HS-5 (cell line): ENCODE measurements around the gene SSTR4.
"Not testable (repeated sequence)": the region's sequence is repeated elsewhere in the genome, so short reads cannot be mapped to it uniquely, and the experiment has no call there.

Experiments used
- DNase-seq: peaks from one replicate; pipeline ENCODE4 v3.0.0-alpha.2; 2012; ENCODE audit warnings: low read depth

The SSTR4 gene

DNA sequence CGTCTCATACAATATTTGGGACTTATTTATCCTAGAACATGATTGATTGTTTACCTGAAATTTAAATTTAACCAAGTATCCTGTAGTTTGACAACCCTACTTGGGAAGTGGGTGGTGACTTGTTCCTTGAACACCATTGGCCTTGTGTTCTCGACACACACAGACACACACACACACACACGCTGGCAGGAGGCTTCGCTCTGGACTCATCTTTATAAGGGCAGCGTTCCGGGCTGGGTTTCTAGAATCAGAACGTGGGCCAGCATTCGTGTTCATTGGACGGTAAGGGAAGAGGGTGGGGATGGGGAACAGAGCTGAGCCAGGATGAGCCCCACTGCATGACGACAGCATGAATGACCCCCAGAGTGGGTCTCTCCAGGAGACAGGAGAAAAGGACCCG is 16.2 kb upstream of the SSTR4 start:
- DNase-seq: no peak

DNA sequence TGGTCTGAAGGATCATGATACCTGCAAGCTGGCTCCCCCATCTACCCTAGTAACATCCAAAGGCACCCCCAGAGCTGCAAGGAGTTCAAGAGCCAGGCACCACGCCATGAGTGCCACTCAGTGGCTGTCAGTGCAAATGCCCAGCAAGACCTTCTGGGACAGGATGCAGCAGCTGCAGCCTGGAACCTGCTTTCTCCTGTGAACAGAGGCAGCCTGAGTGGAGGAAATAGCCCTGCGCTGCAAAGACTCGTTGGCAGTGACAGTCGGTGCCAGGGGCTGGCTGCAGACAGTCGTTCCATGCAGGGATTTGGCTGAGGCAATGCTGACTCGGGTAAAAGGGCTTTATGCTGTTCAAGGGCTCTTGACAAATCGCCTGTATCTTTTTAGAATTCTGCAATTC is 15.7 kb upstream of the SSTR4 start:
- DNase-seq: no peak

DNA sequence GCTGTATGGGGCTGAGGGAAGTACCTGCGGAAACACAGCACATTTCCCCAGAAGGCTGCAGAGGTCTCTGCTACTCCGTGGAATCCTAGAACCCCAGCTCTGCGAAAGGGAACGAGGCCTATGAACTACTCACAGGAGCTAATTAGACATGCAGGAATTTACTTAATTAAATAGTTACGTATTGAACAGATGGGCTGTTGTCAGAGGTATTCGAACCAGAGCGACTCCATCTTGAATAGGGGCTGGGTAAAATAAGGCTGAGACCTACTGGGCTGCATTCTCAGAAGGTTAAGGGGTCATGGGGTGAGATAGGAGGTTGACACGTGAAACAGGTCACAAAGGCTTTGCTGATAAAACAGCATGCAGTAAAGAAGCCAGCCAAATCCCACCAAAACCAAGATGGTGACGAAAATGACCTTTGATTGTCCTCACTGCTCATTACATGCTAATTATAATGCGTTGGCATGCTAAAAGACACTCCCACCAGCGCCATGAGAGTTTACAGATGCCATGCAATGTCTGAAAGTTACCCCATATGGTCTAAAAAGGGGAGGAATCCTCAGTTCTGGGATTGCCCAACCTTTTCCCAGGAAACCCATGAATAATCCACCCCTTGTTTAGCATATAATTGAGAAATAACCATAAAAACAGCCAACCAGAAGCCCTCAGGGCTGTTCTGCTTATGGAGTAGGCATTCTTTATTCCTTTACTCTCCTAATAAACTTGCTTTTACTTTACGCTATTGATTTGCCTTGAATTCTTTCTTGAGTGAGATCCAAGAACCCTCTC is 14.7 kb upstream of the SSTR4 start:
- no peak for DNase-seq

DNA sequence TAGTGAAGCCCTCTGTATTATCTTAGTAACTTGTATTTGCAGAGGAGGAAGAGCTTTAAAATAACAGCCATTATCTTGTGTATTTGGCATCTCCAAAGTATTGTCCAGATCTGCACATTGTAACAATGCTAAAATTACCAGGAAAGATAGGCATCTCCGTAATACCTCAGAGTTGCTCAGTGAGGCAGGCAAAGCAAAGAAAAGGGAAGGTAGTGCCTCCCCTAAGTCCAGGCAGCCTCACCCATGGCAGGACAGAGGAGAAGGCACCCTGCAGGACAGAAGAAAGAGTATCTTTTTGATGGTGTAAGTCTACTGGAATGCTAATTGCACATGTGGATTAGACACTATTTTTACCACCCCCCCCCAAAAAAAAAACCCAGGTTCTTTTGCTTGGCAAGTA is 13.6 kb upstream of the SSTR4 start:
- no peak for DNase-seq

DNA sequence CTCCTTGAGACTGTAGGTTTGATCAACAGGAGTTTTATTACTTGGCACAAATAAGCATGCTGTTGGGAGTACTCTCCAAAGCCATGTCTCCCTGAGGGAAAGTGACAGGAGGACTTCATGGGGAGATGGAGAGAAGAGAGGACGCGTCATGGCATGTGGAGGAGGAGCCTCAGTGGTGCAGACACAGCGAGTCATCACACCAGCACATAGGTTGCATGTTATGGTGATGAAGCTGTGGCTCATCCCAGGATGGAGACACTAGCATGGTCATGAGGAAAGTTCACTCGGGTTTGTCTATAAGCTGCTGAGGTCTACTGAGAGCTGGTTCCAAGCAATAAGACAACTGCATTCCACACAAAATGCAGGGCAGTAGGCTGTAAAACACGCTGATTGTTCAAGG is 13.2 kb upstream of the SSTR4 start:
- DNase-seq: no peak

DNA sequence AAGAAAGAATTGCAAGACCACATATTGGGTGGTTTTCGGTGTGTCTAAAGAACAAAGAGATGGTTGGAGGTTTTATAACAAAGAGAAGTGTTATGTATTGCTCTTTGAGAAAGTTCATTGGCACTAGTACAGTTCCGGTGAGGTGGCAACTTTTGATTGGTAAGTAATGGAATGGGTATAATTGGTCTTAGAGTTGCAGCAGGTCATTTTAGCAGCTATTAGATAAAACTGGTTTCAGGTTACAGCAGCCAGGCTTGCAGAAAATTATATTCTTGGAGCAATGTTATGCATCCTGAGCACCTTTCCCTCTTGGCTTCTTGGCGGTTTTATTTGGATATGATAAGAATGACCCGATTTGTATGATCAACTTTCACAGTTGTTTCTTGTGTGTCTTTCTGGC is 12.3 kb upstream of the SSTR4 start:
- no peak for DNase-seq

DNA sequence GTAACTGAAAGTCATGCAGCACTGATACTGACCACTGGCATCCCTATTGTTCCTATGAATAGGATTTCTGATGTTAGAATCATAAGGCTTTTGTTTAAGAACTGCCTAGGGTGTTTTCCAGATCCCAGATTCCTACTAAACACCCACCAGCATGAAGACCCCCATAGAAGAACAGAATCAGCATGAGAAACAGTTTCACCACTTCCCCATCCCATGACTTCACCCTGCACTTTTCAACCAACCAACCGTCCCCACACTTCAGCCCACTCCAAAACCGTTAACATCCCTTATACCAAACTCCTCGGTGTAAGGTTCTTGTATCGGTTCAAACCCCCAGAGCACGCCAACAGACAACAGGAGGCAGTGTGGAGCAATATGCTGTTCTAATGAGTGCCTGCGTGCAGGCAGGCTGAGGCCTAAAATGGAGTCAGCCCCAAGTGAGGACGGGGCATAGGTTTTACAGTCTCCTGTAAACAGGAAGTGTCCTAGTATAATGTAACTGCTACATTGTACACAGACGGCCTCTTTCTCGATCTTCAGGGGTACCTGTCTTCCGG is 11.4 kb upstream of the SSTR4 start:
- no peak for DNase-seq

DNA sequence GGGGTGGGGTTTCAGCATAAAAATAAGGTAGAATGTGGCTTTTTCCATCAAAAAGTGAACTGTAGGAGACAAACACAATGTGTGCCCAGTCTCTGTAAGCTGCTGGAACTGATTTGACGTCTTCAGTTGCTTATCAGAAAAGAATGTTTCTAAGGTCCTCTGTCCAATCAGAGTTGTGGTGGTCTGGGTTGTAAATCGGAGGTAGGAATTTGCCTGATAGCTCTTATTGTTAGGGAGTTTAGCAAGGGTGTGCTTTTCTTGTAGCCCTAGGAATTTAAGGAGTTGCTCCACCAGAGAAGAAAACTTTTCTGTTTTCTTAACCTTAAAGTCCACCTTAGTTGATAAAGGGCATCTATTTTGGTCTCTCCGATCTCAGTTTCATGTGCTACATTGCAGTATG is 10.4 kb upstream of the SSTR4 start:
- DNase-seq: no peak

DNA sequence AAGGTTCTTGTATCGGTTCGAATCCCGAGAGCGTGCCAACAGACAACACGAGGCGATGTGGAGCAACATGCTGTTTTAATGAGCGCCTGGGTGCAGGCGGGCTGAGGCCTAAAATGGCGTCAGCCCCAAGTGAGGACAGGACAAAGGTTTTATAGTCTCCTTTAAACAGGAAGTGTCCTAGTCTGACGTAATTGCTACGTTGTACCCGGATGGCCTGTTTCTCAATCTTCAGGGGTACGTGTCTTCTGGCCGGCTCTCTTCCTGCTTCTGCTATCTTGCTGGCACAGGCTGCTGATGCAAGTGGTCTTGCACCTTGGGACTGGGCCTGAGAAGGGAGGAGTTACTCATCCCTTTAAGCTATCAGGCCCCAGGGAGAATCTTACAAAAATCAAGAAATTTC is 9.6 kb upstream of the SSTR4 start:
- not testable (repeated sequence) for DNase-seq

DNA sequence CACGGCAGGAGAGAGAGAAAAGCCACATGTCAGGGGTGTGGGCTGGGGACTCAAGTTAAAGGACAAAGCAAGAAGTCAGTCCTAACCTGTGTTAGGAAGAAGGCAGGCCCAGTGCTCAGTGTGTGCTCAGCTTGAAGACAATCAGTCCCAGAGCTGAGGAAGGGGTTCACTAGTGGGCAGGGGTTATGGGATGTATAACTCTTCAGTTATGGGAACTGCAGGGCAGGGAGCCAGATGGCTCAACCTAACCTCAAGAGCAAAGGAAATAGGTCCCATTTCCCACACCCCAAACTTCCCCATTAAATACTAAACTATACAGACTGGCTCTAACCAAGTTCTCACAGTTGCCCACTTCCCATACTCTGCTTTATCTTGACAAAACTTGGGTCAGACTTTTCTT is 7.4 kb upstream of the SSTR4 start:
- no peak for DNase-seq

DNA sequence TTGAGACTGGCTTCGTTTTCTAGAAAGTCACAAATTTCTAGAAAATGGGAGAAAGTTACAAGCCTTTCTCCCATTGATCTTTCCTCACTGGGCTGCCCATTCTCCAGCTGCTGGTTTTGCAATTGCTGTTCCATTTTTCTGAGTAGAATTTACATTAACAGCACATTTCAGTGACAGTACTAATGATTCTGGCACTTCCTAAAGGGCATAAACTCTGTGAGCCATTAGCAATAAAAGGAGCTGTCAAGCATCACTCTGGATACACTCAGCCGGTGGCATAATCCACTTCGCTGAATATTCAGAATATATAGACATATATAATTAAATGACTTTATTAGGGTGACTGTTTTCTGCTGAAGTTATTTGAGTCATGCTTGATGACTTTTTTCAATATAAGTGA is 6.7 kb upstream of the SSTR4 start:
- DNase-seq: no peak

DNA sequence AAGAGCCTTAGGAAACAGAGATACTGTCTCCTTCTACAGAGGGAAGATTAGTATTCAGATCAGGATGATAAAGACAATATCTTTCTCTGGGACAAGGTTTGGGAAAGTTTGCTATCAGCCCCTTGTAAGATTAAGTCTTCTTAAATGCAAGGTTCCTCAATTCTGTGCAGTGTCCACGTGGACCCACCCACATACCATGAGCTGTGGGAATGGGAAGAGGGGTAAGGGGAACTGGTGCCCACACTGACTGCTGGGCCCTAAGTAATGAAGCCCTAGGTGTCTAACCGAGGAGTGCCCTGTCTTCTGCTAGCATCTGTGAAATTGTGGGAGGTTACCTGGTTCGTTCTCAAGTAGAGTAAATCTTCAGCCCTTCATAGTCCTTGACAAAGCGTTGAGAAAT is 5.8 kb upstream of the SSTR4 start:
- DNase-seq: no peak

DNA sequence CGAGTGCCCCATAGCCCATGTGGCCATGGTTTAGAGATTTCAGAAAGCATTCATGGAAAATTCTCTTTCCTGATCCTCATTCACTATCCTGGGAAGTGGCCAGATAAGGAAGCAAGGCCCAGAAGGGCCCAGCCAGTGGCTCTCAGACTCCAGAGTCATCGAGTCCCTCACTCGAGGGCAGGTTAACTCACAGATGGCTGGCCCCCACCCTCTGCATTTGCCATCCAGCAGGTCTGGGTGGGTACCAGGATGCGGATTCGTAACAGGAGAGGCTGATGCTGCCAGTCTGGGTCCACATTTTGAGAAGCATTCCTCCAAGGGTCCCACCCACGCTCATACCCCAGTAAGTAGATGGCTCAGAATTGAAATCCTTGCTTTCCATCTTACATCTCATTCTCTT is 3.8 kb upstream of the SSTR4 start:
- no peak for DNase-seq

DNA sequence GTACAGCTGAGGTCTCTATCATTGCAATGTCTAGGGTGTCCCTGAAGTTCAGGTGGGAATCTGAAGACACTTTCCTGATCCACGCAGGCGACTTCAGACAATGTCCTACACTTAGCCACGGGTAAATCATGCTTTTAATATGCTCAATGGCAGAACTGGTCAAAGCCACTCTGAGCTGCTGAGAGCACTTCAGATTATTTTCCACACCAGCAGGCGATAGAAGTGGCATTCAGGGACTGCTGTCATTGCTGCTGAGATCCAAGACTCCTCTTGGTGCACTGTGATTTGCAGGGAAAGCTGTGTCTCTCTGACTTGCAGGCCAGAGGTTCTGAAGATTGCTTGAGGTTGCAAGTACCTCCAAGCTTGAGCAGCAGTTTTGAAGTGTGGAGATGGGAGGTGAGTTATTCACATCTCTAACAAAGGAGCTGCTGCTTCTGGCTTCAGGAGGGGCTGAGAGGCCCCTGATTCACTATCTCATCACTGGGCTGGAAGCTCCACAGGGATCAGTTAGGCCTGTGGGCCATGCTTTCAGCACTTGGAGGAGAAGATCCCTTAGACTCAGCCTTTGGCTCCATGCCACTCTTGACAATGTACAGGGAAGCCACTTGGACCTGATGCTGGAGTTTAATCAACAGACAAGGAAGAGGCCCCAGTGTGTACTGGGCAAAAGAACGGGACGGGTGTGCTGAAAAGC is 2.9 kb upstream of the SSTR4 start:
- DNase-seq: no peak

DNA sequence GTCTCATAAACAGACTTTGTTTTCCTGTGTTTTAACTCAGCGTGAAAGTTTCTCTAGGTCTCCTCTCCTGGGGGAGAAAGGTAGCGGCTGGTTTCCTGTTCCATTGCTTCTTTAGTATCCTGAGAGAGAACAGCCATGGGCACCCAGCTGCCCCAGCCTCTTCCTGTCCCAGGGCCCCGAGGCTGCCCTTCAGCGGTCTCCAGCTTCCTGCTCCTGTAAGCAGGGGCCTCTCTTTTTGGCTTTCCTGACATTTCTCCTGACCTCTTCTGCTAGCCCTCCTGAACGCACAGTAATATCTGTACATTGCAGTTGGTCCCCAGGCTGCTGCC is 2.4 kb upstream of the SSTR4 start:
- no peak for DNase-seq

DNA sequence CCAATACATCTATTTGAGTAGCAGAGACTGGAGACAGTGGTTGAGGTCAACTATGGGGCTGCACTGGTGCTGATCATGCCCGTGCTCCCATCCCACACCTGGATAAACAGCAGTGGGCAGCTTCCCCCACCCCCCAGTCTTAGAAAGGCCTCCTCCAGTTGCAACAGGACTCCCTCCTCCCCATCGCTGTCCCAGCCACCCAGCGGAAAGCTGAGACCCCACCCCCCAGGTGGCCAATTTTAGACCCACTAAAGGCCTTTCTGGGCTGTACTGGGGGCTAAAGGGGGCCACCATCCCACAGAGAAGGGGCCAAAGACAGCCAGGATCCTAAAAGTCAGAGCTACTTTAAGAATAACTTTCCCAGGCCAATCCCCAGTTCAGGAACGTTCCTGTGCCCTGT is 1.2 kb upstream of the SSTR4 start:
- DNase-seq: no peak

DNA sequence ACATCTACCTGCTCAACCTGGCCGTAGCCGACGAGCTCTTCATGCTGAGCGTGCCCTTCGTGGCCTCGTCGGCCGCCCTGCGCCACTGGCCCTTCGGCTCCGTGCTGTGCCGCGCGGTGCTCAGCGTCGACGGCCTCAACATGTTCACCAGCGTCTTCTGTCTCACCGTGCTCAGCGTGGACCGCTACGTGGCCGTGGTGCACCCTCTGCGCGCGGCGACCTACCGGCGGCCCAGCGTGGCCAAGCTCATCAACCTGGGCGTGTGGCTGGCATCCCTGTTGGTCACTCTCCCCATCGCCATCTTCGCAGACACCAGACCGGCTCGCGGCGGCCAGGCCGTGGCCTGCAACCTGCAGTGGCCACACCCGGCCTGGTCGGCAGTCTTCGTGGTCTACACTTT is 619 bp downstream of the SSTR4 start:
- no peak for DNase-seq

DNA sequence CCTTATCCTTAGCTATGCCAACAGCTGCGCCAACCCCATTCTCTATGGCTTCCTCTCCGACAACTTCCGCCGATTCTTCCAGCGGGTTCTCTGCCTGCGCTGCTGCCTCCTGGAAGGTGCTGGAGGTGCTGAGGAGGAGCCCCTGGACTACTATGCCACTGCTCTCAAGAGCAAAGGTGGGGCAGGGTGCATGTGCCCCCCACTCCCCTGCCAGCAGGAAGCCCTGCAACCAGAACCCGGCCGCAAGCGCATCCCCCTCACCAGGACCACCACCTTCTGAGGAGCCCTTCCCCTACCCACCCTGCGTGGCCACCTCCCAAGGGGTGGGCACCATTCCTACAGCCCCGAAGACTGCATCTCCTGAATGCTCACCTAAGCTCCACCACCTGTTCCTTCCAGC is 1.3 kb downstream of the SSTR4 start:
- no peak for DNase-seq

DNA sequence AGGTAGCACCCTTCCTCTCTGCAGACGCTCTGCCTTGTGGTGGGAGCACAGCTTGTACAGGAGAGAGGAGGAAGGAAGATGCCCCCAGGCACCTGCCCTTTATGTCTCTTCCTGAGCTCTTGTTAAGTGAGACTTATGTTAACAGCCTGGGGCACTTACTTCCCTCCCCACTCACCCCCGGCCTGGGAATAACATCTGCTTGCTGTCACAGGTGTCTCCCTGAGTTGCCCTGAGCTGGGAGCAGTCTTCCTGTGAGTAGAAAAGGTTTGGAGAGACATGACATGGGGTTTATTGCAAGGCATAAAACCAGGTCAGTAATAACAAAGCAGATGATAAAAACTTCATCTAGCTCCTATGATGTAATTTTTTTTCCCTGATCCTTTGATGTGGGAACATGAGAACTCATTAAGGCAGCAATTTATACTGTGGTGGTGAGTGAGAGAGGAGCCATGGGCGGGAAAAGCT is 1.9 kb downstream of the SSTR4 start:
- DNase-seq: no peak

DNA sequence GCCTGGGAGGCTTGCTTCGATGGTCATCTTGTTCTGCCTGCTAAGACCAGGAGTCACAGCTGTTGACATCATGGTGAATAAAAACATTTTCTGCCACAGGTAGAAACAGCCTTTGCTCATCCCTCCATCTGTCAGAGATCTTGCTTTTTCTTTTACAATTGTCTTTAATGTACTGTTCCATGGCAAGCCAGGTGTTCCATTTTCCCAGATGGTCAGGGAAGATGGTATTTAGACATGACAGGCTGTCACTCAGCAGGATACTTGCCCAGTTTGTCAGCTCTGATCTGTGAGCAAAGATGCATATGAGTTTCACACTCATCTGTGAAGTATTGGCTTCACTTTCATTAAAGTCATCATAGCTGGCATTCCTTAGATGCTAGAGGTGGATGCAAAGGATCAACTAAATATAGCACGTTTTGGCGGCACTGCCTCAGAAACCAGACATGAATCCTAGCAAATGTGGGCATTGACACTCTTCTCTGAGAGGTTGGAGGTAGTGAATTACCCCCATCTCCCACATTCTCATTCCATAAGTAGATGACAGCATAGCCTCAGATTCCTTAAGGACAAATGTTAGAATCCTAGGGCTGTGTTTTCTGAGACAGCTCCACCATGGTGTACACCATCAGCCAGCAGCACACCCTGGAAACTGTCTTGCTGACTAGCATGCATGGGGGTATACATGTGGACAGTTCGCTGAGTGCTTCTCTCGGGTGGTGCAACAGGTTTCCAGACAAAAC is 4.2 kb downstream of the SSTR4 start:
- no peak for DNase-seq

DNA sequence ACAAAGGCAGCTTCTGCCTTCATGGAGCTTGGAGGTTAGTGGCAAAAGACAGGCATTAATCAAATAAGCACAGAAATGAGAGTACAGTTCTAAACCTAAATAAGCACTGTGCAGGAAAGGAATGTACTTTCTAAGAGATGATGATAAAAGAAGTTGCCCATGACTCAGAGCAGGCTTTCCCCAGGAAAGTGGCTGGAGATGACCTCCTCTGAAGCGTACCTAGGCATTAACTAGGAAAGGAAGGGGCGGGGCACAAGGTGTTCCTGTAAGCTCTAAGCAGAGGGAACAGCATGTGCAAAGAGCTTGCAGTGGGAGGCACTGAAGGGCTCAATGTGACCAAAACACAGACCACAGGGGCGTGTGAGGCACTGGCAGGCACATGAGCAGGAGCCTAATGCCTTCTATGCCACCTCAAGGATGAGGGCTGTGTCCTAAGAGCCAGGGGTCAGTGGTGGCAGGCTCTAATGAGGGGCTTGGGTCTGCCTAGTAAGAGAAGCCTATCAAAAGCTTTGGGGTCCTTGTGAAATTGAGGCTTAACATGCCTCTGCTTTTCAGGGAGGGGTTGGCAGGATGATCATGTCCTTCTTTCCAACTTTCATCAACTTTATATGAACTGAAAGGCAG is 4.9 kb downstream of the SSTR4 start:
- no peak for DNase-seq

DNA sequence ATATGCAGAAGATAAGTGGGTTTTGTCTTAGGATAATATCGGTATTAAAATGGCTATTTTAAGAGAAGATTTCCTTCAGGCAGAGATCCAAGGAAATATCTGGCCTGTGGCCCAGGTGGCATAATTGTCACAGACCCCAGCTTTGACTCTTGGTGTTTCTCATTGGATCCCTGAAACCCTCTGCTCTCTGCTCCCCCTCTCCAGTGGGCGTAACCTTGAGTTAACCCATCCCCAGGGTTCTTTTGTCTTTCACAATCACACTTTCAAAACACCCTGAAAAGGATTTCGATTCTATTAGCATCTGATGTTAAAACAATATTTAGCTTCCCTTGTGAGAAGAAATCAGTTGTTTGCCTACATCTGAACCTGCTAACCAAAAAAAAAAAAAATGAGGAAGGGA is 7.2 kb downstream of the SSTR4 start:
- no peak for DNase-seq

DNA sequence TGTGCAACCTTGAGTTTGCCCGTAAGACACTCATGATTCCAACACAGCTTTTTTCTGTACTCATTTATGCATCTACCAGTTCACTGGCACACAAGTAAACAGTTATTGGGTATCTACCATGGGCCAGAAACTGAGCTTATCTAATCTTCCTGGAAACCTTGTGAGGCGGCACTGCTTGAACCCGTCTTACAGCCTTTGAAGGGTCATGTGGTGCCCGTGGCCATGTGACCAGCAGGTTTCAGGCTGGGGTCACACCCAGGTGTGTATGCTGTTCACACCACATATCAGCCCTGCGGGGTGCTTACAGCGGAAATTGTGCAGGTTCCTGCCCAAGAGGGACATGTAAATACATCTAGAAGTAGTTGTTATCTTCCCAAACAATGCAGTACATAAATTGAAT is 8.3 kb downstream of the SSTR4 start:
- DNase-seq: no peak
